Small intestine (tissue), 7 donors: ENCODE results near the gene DTNB. TPM values are rescaled to one million over a fixed set of nuclear protein-coding genes. Genes with fewer than 3 reads are reported as not detected.
A peak's percentile ranks its signal among the peaks of the same experiment; 100 is the strongest.

Source experiments
- DNase-seq, 2 donors: peaks; one replicate each; pipeline versions ENCODE4 v3.0.0 to v3.0.0-alpha.2; 2013
- FAIRE-seq: peaks from 2 replicates; lab custom pipeline; 2012; peaks lifted over from hg19 to GRCh38; lab: Jason Lieb, UNC
- H3K27ac ChIP-seq, 3 donors: one replicate each; pipeline ENCODE4 v1.5.1; 2013; ENCODE audit warnings: low read length in 2 of 3, mild to moderate bottlenecking in 2 of 3, control low read depth in 1 of 3, inconsistent platforms in 1 of 3, low read depth in 1 of 3, moderate library complexity in 1 of 3
- H3K27me3 ChIP-seq, 3 donors: one replicate each; pipeline ENCODE4 v1.6.1; 2013; ENCODE audit warnings: low read length in 3 of 3, inconsistent platforms in 1 of 3; ENCODE audit not compliant: control insufficient read depth in 3 of 3, insufficient read depth in 3 of 3
- H3K36me3 ChIP-seq, 3 donors: one replicate each; pipeline ENCODE4 v1.6.1; 2013; ENCODE audit warnings: low read length in 3 of 3, inconsistent platforms in 1 of 3, low read depth in 1 of 3, mild to moderate bottlenecking in 1 of 3, moderate library complexity in 1 of 3; ENCODE audit not compliant: control insufficient read depth in 3 of 3, insufficient read depth in 2 of 3
- H3K4me1 ChIP-seq, 3 donors: one replicate each; pipeline ENCODE4 v1.6.1; 2013; ENCODE audit warnings: low read length in 2 of 3, inconsistent platforms in 1 of 3, low read depth in 1 of 3, mild to moderate bottlenecking in 1 of 3, moderate library complexity in 1 of 3; ENCODE audit not compliant: control insufficient read depth in 3 of 3, insufficient read depth in 2 of 3
- H3K4me3 ChIP-seq, 3 donors: one replicate each; pipeline ENCODE4 v1.5.1; 2013; ENCODE audit warnings: low read length in 3 of 3, control low read depth in 1 of 3, inconsistent platforms in 1 of 3, low read depth in 1 of 3, mild to moderate bottlenecking in 1 of 3, moderate library complexity in 1 of 3
- H3K9me3 ChIP-seq, 2 donors: one replicate each; pipeline ENCODE4 v1.6.1; 2013; ENCODE audit warnings: low read depth in 1 of 2, low read length in 1 of 2; ENCODE audit not compliant: control insufficient read depth in 2 of 2, insufficient read depth in 1 of 2
- WGBS, 3 donors: extraction: QIAGEN DNeasy Blood & Tissue Kit; methylation state at CpG; one replicate each; pipeline ENCODE4 v1.1.7; 2013; 5-methylcytosine and 5-hydroxymethylcytosine counted together
- polyA plus RNA-seq, 4 donors: library from polyadenylated mRNA; stranded (reverse) in 3 of 4; unstranded in 1 of 4; fragments of 200-250 nt in 3 of 4; fragments of 120-200 nt in 1 of 4; gene quantifications; one replicate each; pipeline versions ENCODE4 v1.2.1 to v1.2.3, GENCODE V29; 2013
- donor health status: healthy with polysubstance abuse.
- donor health status: control.
- donor health status: control.
- donor health status: Bipolar disorder and iron deficiency.
- donor health status: healthy.

Gene DTNB
- polyA plus RNA-seq, 4 donors = 2.4 to 9.7 (median 4.4) TPM

- peaks cover 0 to 11% (median 0%) of the 10 kb centered on the region in 3 donors for H3K4me1 ChIP-seq
- no peaks in the 10 kb centered on the region for H3K9me3 ChIP-seq
- no peak overlapping the region for H3K4me3 ChIP-seq
- peaks cover 0 to 2% (median 0%) of the 10 kb centered on the region in 3 donors for H3K36me3 ChIP-seq
- FAIRE-seq (no peak), DNase-seq (no peak)
- H3K27me3 ChIP-seq = no peaks in the 10 kb centered on the region
- H3K27ac ChIP-seq = no peak overlapping the region
- WGBS, 3 donors = 90 to 96% (median 94%) methylated on average over 6 of the region's 6 CpGs
Observed at GRCh38 chr2:25424426-25425028, 248.8 kb downstream of the DTNB start.

- H3K27ac ChIP-seq = peak overlapping the region in 2 of 3 donors; percentile 30 to 52
- peak; percentile 18 to 61 for DNase-seq
Observed at GRCh38 chr2:25421820-25422411, 251.5 kb downstream of the DTNB start.

GRCh38 chr2:25421289-25421688 is 252.1 kb downstream of the DTNB start:
- Histone ChIP-seq H3K36me3 (no peaks in the 10 kb centered on the region), H3K4me1 (peaks cover 0 to 11% (median 0%) of the 10 kb centered on the region in 3 donors), H3K27ac (peak overlapping the region in 1 of 3 donors; percentile 52), H3K27me3 (no peaks in the 10 kb centered on the region), H3K9me3 (no peaks in the 10 kb centered on the region), H3K4me3 (no peak overlapping the region)
- 58 to 66% (median 65%) methylated on average over 6 of the region's 6 CpGs for WGBS, 3 donors
- no peak for FAIRE-seq
- peak in 1 of 2 donors; percentile 24 for DNase-seq

More at GRCh38 chr2:25421820-25422411, 251.5 kb downstream of the DTNB start:
- FAIRE-seq = no peak
- 17 to 61% (median 32%) methylated on average over 3 of the region's 3 CpGs for WGBS, 3 donors
- Histone ChIP-seq H3K36me3 (no peaks in the 10 kb centered on the region), H3K4me3 (no peak overlapping the region), H3K27me3 (no peaks in the 10 kb centered on the region), H3K9me3 (no peaks in the 10 kb centered on the region), H3K4me1 (peaks cover 0 to 11% (median 0%) of the 10 kb centered on the region in 3 donors)

- peak overlapping the region in 1 of 3 donors; percentile 52 for H3K27ac ChIP-seq
Observed at GRCh38 chr2:25420820-25421237, 252.5 kb downstream of the DTNB start.

GRCh38 chr2:25419678-25420242 is 253.6 kb downstream of the DTNB start:
- DNase-seq (no peak), FAIRE-seq (no peak)
- Histone ChIP-seq H3K4me1 (peaks cover 0 to 11% (median 0%) of the 10 kb centered on the region in 3 donors), H3K27ac (peak overlapping the region in 1 of 3 donors; percentile 82), H3K4me3 (no peak overlapping the region), H3K27me3 (no peaks in the 10 kb centered on the region), H3K36me3 (no peaks in the 10 kb centered on the region), H3K9me3 (no peaks in the 10 kb centered on the region)
- WGBS, 3 donors = 86 to 97% (median 95%) methylated on average over 10 of the region's 10 CpGs

More at GRCh38 chr2:25420820-25421237, 252.5 kb downstream of the DTNB start:
- no peak for FAIRE-seq
- H3K4me1 ChIP-seq = peaks cover 0 to 11% (median 0%) of the 10 kb centered on the region in 3 donors
- H3K9me3 ChIP-seq = no peaks in the 10 kb centered on the region
- H3K4me3 ChIP-seq = no peak overlapping the region
- H3K36me3 ChIP-seq = no peaks in the 10 kb centered on the region
- no peaks in the 10 kb centered on the region for H3K27me3 ChIP-seq
- WGBS, 3 donors = 71 to 82% (median 72%) methylated on average over 2 of the region's 2 CpGs
- DNase-seq = no peak

GRCh38 chr2:25418944-25419677 is 254.3 kb downstream of the DTNB start:
- Histone ChIP-seq H3K4me3 (no peak overlapping the region), H3K27ac (peak overlapping the region in 1 of 3 donors; percentile 28), H3K4me1 (peaks cover 0 to 11% (median 0%) of the 10 kb centered on the region in 3 donors), H3K9me3 (no peaks in the 10 kb centered on the region), H3K27me3 (no peaks in the 10 kb centered on the region), H3K36me3 (no peaks in the 10 kb centered on the region)
- FAIRE-seq (no peak), DNase-seq (no peak)
- WGBS, 3 donors = 73 to 91% (median 78%) methylated on average over 13 of the region's 13 CpGs

GRCh38 chr2:25417715-25418369 is 255.5 kb downstream of the DTNB start:
- no peaks in the 10 kb centered on the region for H3K36me3 ChIP-seq
- no peak overlapping the region for H3K27ac ChIP-seq
- H3K4me3 ChIP-seq = no peak overlapping the region
- H3K27me3 ChIP-seq = no peaks in the 10 kb centered on the region
- DNase-seq (no peak), FAIRE-seq (no peak)
- 87 to 97% (median 89%) methylated on average over 6 of the region's 6 CpGs for WGBS, 3 donors
- no peaks in the 10 kb centered on the region for H3K9me3 ChIP-seq
- H3K4me1 ChIP-seq = peaks cover 0 to 11% (median 0%) of the 10 kb centered on the region in 3 donors

- H3K27ac ChIP-seq = no peak overlapping the region
- DNase-seq = no peak
- no peaks in the 10 kb centered on the region for H3K36me3 ChIP-seq
- H3K4me3 ChIP-seq = no peak overlapping the region
- peaks cover 0 to 7% (median 0%) of the 10 kb centered on the region in 3 donors for H3K4me1 ChIP-seq
- WGBS, 3 donors = 84 to 91% (median 89%) methylated on average over 3 of the region's 3 CpGs
- H3K9me3 ChIP-seq = no peaks in the 10 kb centered on the region
- no peaks in the 10 kb centered on the region for H3K27me3 ChIP-seq
- FAIRE-seq = no peak
Observed at GRCh38 chr2:25416674-25417073, 256.7 kb downstream of the DTNB start.
